MG63 (cell line): ENCODE data around the gene PLPP6. TPM values are rescaled to one million over a fixed set of nuclear protein-coding genes. Genes with fewer than 3 reads are reported as not detected.

Source experiments
- DNase-seq: peaks from one replicate; pipeline ENCODE4 v3.0.0-alpha.2; 2020
- H3K27me3 ChIP-seq: fragments of 250-450 bp; sonication (Bioruptor Pico); 2 replicates; pipeline ENCODE4 v1.5.1; 2020; ENCODE audit warnings: mild to moderate bottlenecking, moderate library complexity
- H3K36me3 ChIP-seq: fragments of 250-450 bp; sonication (Bioruptor Pico); 2 replicates; pipeline ENCODE4 v1.5.1; 2020; ENCODE audit warnings: mild to moderate bottlenecking, moderate library complexity
- H3K4me3 ChIP-seq: fragments of 250-450 bp; sonication (Bioruptor Pico); 2 replicates; pipeline ENCODE4 v1.5.1; 2020; ENCODE audit warnings: mild to moderate bottlenecking, moderate library complexity
- H3K9me3 ChIP-seq: fragments of 250-450 bp; sonication (Bioruptor Pico); 2 replicates; pipeline ENCODE4 v1.5.1; 2020; ENCODE audit warnings: mild to moderate bottlenecking, moderate library complexity
- total RNA-seq: library from RNA; depleted of rRNA; stranded (reverse); fragments of >200 nt; shearing (Covaris generic); gene quantifications from 2 replicates; pipeline ENCODE4 v1.2.3, GENCODE V29; 2014; ENCODE audit warnings: low replicate concordance

The PLPP6 gene
- total RNA-seq, 1 experiment from 2014 or later = 2.0 TPM

GRCh38 chr9:4679268-4680172 lies 17.4 kb downstream of the PLPP6 start, which contains the start of gene CDC37L1:
TSS of gene CDC37L1 (plus strand) at chr9:4679569. CDS start at chr9:4679768, 199 bp downstream.
- Histone ChIP-seq H3K9me3 (no peaks in the 10 kb centered on the region), H3K27me3 (no peaks in the 10 kb centered on the region), H3K4me3 (peak within 1 kb of the TSS; percentile 63), H3K36me3 (no peaks in the 10 kb centered on the region)
- peak; percentile 89 for DNase-seq

GRCh38 chr9:4680173-4680525 lies 18.1 kb downstream of the PLPP6 start:
- no peaks in the 10 kb centered on the region for H3K36me3 ChIP-seq
- H3K27me3 ChIP-seq = no peaks in the 10 kb centered on the region
- no peak for DNase-seq
- H3K9me3 ChIP-seq = no peaks in the 10 kb centered on the region
- H3K4me3 ChIP-seq = peak overlapping the region; percentile 63

- no peak for DNase-seq
- no peaks in the 10 kb centered on the region for H3K27me3 ChIP-seq
Measured at GRCh38 chr9:4680750-4681149, 18.7 kb downstream of the PLPP6 start.

GRCh38 chr9:4684820-4685219 lies 22.7 kb downstream of the PLPP6 start:
- no peak for DNase-seq
- Histone ChIP-seq H3K36me3 (no peaks in the 10 kb centered on the region), H3K4me3 (no peak overlapping the region), H3K9me3 (no peaks in the 10 kb centered on the region), H3K27me3 (no peaks in the 10 kb centered on the region)

More at GRCh38 chr9:4680750-4681149, 18.7 kb downstream of the PLPP6 start:
- peak overlapping the region; percentile 63 for H3K4me3 ChIP-seq
- H3K36me3 ChIP-seq = no peaks in the 10 kb centered on the region
- H3K9me3 ChIP-seq = no peaks in the 10 kb centered on the region

GRCh38 chr9:4686112-4686511 lies 24.0 kb downstream of the PLPP6 start:
- no peaks in the 10 kb centered on the region for H3K36me3 ChIP-seq
- H3K27me3 ChIP-seq = no peaks in the 10 kb centered on the region
- no peak for DNase-seq
- no peak overlapping the region for H3K4me3 ChIP-seq
- no peaks in the 10 kb centered on the region for H3K9me3 ChIP-seq

- H3K9me3 ChIP-seq = no peaks in the 10 kb centered on the region
- no peak for DNase-seq
- no peak overlapping the region for H3K4me3 ChIP-seq
- H3K36me3 ChIP-seq = no peaks in the 10 kb centered on the region
- no peaks in the 10 kb centered on the region for H3K27me3 ChIP-seq
Measured at GRCh38 chr9:4686584-4686983, 24.5 kb downstream of the PLPP6 start.

GRCh38 chr9:4689021-4689420 lies 26.9 kb downstream of the PLPP6 start:
- no peak for DNase-seq
- Histone ChIP-seq H3K9me3 (no peaks in the 10 kb centered on the region), H3K4me3 (no peak overlapping the region), H3K27me3 (no peaks in the 10 kb centered on the region), H3K36me3 (no peaks in the 10 kb centered on the region)

- H3K4me3 ChIP-seq = no peak overlapping the region
- no peak for DNase-seq
Measured at GRCh38 chr9:4689687-4690104, 27.6 kb downstream of the PLPP6 start.

GRCh38 chr9:4690144-4690543 lies 28.1 kb downstream of the PLPP6 start:
- Histone ChIP-seq H3K27me3 (no peaks in the 10 kb centered on the region), H3K9me3 (no peaks in the 10 kb centered on the region), H3K4me3 (no peak overlapping the region), H3K36me3 (no peaks in the 10 kb centered on the region)
- DNase-seq = no peak

More at GRCh38 chr9:4689687-4690104, 27.6 kb downstream of the PLPP6 start:
- Histone ChIP-seq H3K36me3 (no peaks in the 10 kb centered on the region), H3K9me3 (no peaks in the 10 kb centered on the region), H3K27me3 (no peaks in the 10 kb centered on the region)

GRCh38 chr9:4691795-4692194 lies 29.7 kb downstream of the PLPP6 start:
- H3K4me3 ChIP-seq = no peak overlapping the region
- DNase-seq = no peak
- no peaks in the 10 kb centered on the region for H3K9me3 ChIP-seq
- no peaks in the 10 kb centered on the region for H3K27me3 ChIP-seq
- no peaks in the 10 kb centered on the region; the same call in 1 of the 2 replicates for H3K36me3 ChIP-seq

GRCh38 chr9:4700091-4700490 lies 38.0 kb downstream of the PLPP6 start:
- H3K4me3 ChIP-seq = no peak overlapping the region
- no peaks in the 10 kb centered on the region for H3K9me3 ChIP-seq
- H3K27me3 ChIP-seq = no peaks in the 10 kb centered on the region
- H3K36me3 ChIP-seq = no peaks in the 10 kb centered on the region; the same call in 1 of the 2 replicates
- no peak for DNase-seq

GRCh38 chr9:4700932-4701331 lies 38.8 kb downstream of the PLPP6 start:
- H3K4me3 ChIP-seq = no peak overlapping the region
- DNase-seq = no peak
- H3K9me3 ChIP-seq = no peaks in the 10 kb centered on the region
- no peaks in the 10 kb centered on the region for H3K27me3 ChIP-seq
- no peaks in the 10 kb centered on the region; the same call in 1 of the 2 replicates for H3K36me3 ChIP-seq

- no peak for DNase-seq
- Histone ChIP-seq H3K27me3 (no peaks in the 10 kb centered on the region), H3K36me3 (no peaks in the 10 kb centered on the region; the same call in 1 of the 2 replicates), H3K4me3 (no peak overlapping the region), H3K9me3 (no peaks in the 10 kb centered on the region)
Measured at GRCh38 chr9:4701526-4701925, 39.4 kb downstream of the PLPP6 start.

GRCh38 chr9:4704129-4704528 lies 42.0 kb downstream of the PLPP6 start:
- Histone ChIP-seq H3K9me3 (no peaks in the 10 kb centered on the region), H3K4me3 (no peak overlapping the region), H3K36me3 (no peaks in the 10 kb centered on the region), H3K27me3 (no peaks in the 10 kb centered on the region)
- no peak for DNase-seq

GRCh38 chr9:4706021-4706420 lies 43.9 kb downstream of the PLPP6 start:
- Histone ChIP-seq H3K4me3 (no peak overlapping the region), H3K9me3 (no peaks in the 10 kb centered on the region), H3K36me3 (no peaks in the 10 kb centered on the region), H3K27me3 (no peaks in the 10 kb centered on the region)
- DNase-seq = no peak

- Histone ChIP-seq H3K36me3 (no peaks in the 10 kb centered on the region), H3K9me3 (no peaks in the 10 kb centered on the region), H3K27me3 (no peaks in the 10 kb centered on the region), H3K4me3 (no peak overlapping the region)
- DNase-seq = no peak
Measured at GRCh38 chr9:4706971-4707622, 45.0 kb downstream of the PLPP6 start.

GRCh38 chr9:4709380-4709779 lies 47.3 kb downstream of the PLPP6 start:
- Histone ChIP-seq H3K4me3 (no peak overlapping the region), H3K9me3 (no peaks in the 10 kb centered on the region), H3K27me3 (no peaks in the 10 kb centered on the region), H3K36me3 (no peaks in the 10 kb centered on the region)
- DNase-seq = no peak
